Sciatic nerve (tissue), 2 donors: ENCODE results near the gene GRB10. TPM values are rescaled to one million over a fixed set of nuclear protein-coding genes. Genes with fewer than 3 reads are reported as not detected.
"Not testable (repeated sequence)": the region's sequence is repeated elsewhere in the genome, so short reads cannot be mapped to it uniquely, and the experiment has no call there.

Experiments used
- ATAC-seq: fragments of 200-7000 bp; cut with Tn5 transposase; one replicate; pipeline ENCODE4 v1.9.1; 2020; ENCODE audit warnings: mild to moderate bottlenecking, moderate library complexity
- DNase-seq: peaks from one replicate; pipeline ENCODE4 v3.0.0-alpha.2; 2020; ENCODE audit warnings: low spot score
- intact Hi-C: fragments of 100-400 bp; cut with DNase I; formaldehyde crosslinking; loops from one replicate; pipeline ENCODE4 v1.14.2; 2022
- total RNA-seq: library from RNA; stranded (reverse); fragmentation: NEBNext Ultra II Directional; extraction: Animal tissue kit (Norgen Biotek cat#: 25700); gene quantifications from one replicate; pipeline ENCODE4 v1.2.1, GENCODE V29; 2021
- donor health status: DM: no; HTN: no; CAD: no.
- donor health status: DM: no; HTN: no; CAD: no.

Gene GRB10
- total RNA-seq, 1 donor from 2014 or later = 57.1 TPM

GRCh38 chr7:50559881-50560280 lies 222.8 kb downstream of the GRB10 start:
- no peak for DNase-seq
- no peak for ATAC-seq
- intact Hi-C loops = no loop called here

- ATAC-seq (no peak), DNase-seq (no peak)
- intact Hi-C loops = no loop called here
These were observed 224.2 kb downstream of the GRB10 start for GRCh38 chr7:50558294-50559053.

- peak; percentile 41 for ATAC-seq
- intact Hi-C loops = no loop called here
- no peak for DNase-seq
These were observed 225.6 kb downstream of the GRB10 start for GRCh38 chr7:50557099-50557498.

GRCh38 chr7:50556247-50556991 lies 226.3 kb downstream of the GRB10 start:
- intact Hi-C loops = no loop called here
- no peak for DNase-seq
- ATAC-seq = peak; percentile 71

GRCh38 chr7:50555594-50556140 lies 227.0 kb downstream of the GRB10 start:
- ATAC-seq (no peak), DNase-seq (no peak)
- intact Hi-C loops = no loop called here

- ATAC-seq (no peak), DNase-seq (no peak)
- intact Hi-C loops = no loop called here
These were observed 228.0 kb downstream of the GRB10 start for GRCh38 chr7:50554431-50555322.

GRCh38 chr7:50553973-50554372 lies 228.7 kb downstream of the GRB10 start:
- intact Hi-C loops = no loop called here
- DNase-seq (no peak), ATAC-seq (no peak)

GRCh38 chr7:50552921-50553320 lies 229.8 kb downstream of the GRB10 start:
- ATAC-seq (no peak), DNase-seq (no peak)
- intact Hi-C loops = no loop called here

GRCh38 chr7:50552139-50552538 lies 230.6 kb downstream of the GRB10 start:
- intact Hi-C loops = no loop called here
- no peak for ATAC-seq
- DNase-seq = no peak

GRCh38 chr7:50545613-50546012 lies 237.1 kb downstream of the GRB10 start:
- ATAC-seq, DNase-seq, intact Hi-C loops: not testable (repeated sequence)

GRCh38 chr7:50544992-50545391 lies 237.7 kb downstream of the GRB10 start:
- no peak for ATAC-seq
- no peak for DNase-seq
- intact Hi-C loops = no loop called here

- no peak for ATAC-seq
- DNase-seq = no peak
- intact Hi-C loops = no loop called here
These were observed 238.8 kb downstream of the GRB10 start for GRCh38 chr7:50543776-50544442.

- DNase-seq (no peak), ATAC-seq (no peak)
- intact Hi-C loops = no loop called here
These were observed 240.6 kb downstream of the GRB10 start for GRCh38 chr7:50542132-50542531.

GRCh38 chr7:50540785-50541579 lies 241.7 kb downstream of the GRB10 start:
- intact Hi-C loops = no loop called here
- no peak for DNase-seq
- ATAC-seq = no peak
